GM13977 (cell line): ENCODE results near the gene CHN2.
A peak's percentile ranks its signal among the peaks of the same experiment; 100 is the strongest.

Experiments used
- DNase-seq: peaks from one replicate; pipeline ENCODE4 v3.0.0; 2012; ENCODE audit warnings: low spot score
- in situ Hi-C: fragments of 300-500 bp; cut with MboI; formaldehyde crosslinking; loops from one replicate; pipeline ENCODE4 v1.12.0; 2022; ENCODE audit warnings: low sequenced_read_pairs, low pct_unique_long_range_greater_than_20kb, mixed read lengths, inconsistent platforms; ENCODE audit not compliant: unreplicated experiment
- TF ChIP-seq, protein P1 (sequence below): IDR thresholded peaks from 2 replicates; pipeline ENCODE4 v1.5.1; 2012; ENCODE audit warnings: mild to moderate bottlenecking, control low read depth; ENCODE audit not compliant: insufficient read depth; ENCODE audit errors: extremely low read depth, missing control alignments

The CHN2 gene

DNA sequence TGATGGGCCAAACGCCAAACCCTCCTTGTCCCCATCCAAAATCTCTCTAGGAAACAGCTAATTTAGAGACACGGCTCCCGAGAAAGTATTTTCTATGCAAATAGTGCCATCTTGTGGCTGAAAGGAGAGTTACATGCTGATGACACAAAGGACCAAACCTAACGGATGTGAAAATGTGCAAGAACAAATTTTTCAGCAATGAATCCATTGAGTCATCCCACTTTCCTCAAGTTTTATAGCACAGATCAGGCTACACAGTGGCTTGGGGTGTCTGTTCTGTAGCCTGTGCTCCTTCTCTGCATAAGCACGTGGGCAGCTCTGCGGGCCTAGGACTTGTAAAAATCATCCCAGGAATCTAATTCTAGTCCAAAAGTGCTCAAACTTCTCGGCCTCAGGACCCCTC, 214.3 kb downstream of the CHN2 start:
- peak; percentile 69 for DNase-seq
- in situ Hi-C loops, result loop anchor here (10.0 kb wide), 1 partner anchor 484 kb away; no protein-coding TSS in a partner anchor

DNA sequence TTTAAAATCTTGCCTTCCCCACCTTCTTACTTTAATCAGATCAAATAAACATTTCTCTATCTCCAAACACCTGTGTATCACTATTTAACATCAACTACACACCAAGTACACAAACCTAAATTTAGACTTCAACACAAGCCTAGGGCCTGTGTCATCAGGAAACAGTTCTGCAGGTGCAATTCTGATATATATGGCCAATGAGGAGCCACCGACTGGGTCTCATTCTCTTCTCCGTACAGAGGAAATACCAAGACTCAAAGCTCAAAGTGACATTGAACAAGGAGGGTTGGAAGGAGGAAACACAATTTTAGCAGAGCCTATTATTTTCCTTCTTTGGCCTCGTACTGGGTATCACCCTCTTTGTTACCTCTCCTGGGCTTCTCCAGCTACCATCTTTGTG, 216.4 kb downstream of the CHN2 start:
- DNase-seq, result no peak
- TF ChIP-seq, protein P1, sequence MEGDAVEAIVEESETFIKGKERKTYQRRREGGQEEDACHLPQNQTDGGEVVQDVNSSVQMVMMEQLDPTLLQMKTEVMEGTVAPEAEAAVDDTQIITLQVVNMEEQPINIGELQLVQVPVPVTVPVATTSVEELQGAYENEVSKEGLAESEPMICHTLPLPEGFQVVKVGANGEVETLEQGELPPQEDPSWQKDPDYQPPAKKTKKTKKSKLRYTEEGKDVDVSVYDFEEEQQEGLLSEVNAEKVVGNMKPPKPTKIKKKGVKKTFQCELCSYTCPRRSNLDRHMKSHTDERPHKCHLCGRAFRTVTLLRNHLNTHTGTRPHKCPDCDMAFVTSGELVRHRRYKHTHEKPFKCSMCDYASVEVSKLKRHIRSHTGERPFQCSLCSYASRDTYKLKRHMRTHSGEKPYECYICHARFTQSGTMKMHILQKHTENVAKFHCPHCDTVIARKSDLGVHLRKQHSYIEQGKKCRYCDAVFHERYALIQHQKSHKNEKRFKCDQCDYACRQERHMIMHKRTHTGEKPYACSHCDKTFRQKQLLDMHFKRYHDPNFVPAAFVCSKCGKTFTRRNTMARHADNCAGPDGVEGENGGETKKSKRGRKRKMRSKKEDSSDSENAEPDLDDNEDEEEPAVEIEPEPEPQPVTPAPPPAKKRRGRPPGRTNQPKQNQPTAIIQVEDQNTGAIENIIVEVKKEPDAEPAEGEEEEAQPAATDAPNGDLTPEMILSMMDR, result no peak
- in situ Hi-C loops, result no loop called here

More for the DNA sequence above, 214.3 kb downstream of the CHN2 start:
- TF ChIP-seq, protein P1, result peak; percentile 82

DNA sequence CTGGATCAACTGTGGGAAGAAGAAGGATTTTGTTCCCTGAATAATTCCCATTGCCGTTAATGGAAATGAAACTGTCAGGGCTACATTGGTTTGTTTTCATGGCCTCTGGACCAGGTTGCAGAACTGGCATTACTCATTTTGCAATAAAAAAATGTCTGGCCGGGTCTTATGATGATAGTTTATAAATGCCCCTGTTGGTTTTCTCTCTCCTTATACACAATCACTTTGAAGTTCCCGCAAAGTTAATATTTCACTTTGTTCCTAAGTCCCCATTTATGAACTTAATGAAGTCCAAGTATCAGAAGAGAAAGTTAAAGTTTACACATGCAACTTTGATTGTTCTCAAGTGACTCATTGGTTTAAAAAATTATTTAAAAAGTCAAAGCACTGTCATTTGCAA, 218.3 kb downstream of the CHN2 start:
- TF ChIP-seq, protein P1, result no peak
- in situ Hi-C loops, result no loop called here
- no peak for DNase-seq

DNA sequence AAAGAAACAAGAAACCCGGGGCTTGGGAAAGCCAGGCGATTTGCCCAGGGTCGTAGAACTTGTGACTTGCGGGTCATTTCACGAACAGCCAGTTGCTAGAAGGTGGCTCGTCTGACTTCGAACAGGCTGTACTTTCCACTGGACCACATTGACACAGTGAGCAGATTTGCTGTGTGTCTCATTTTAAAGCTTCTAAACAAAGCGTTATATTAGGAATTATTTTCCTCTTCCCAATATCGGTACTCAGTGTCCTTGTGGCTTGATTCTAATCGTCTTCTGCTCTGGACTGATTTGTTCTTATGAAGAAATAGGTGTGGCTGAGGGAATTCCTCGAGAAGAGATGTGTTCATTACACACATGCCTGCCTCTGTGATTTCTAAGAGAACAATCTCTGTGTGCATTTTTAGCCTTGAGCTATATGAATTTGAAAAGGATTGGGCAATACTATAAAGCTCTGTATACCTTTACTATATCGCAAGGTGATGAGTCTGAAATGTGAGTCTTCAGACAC, 219.1 kb downstream of the CHN2 start:
- no peak for DNase-seq
- TF ChIP-seq, protein P1, result no peak
- in situ Hi-C loops, result no loop called here

GRCh38 chr7:29414216-29414615, 219.6 kb downstream of the CHN2 start:
- in situ Hi-C loops, result no loop called here
- DNase-seq, result no peak
- TF ChIP-seq, protein P1, result no peak

GRCh38 chr7:29415215-29415614, 220.6 kb downstream of the CHN2 start:
- TF ChIP-seq, protein P1, result no peak
- in situ Hi-C loops, result no loop called here

DNA sequence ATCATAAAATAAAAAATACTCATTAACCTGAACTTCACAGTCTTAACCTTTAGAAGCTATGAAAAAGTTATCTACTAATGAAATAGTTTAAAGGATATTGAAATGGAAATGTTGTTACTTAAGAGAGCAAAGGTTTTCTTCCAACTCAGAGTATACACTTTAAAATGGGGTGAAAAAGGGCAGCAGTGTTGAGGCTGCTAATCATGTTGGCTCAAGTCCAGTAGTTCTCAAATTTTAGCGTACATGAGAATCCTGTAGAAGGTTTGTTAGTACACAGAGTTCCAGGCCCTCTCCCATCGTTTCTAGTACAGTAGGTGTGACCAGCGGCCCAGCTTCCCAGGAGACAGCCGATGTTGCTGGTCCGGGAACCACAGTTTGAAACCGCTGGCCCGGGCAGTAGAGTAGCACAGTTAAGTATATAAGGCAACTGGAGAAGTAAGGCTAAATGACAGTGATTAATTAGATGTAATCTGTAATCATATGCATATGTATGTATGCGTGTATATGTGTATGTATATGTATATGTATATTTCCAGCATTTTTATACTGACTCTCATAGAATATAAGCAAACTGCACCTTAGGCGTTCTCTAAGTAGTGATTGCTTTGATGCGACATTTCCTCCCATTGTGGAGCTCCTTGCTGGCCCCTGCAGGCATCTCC, 221.8 kb downstream of the CHN2 start:
- DNase-seq, result no peak
- in situ Hi-C loops, result no loop called here
- TF ChIP-seq, protein P1, result no peak

More at GRCh38 chr7:29415215-29415614, 220.6 kb downstream of the CHN2 start:
- no peak for DNase-seq
